PC-9 (cell line): ENCODE data around the gene MAGI1.

Experiments
- EZH2 ChIP-seq: fragments of 200-600 bp; sonication (generic); IDR thresholded peaks from 2 replicates; pipeline ENCODE4 v1.8.0; 2017; ENCODE audit warnings: antibody characterized with exemption, low read depth
- TF ChIP-seq, protein P1 (sequence below): fragments of 200-600 bp; sonication (generic); conservative IDR thresholded peaks from 2 replicates; pipeline ENCODE4 v1.6.1; 2017; ENCODE audit warnings: mixed run types, antibody characterized with exemption, mild to moderate bottlenecking, moderate library complexity

DNA sequence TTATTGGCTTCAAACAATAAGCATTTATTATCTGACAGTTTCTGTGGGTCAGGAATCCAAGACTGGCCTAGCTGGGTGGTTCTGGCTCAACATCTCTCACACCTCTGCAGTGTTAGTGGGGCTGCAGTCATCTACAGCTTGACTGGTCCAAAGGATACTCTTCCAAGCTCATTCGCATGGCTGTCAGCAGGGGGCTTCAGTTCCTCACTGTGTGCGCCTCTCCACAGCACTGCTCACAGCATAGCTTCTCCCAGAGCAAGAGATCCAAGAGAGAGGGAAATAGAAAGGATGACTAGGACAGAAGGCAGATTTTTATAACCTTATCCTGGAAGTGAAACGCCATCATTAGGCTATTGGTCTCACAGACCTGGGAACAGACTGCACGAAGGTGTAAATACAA lies 64.2 kb downstream of the MAGI1 start:
- TF ChIP-seq, protein P1, sequence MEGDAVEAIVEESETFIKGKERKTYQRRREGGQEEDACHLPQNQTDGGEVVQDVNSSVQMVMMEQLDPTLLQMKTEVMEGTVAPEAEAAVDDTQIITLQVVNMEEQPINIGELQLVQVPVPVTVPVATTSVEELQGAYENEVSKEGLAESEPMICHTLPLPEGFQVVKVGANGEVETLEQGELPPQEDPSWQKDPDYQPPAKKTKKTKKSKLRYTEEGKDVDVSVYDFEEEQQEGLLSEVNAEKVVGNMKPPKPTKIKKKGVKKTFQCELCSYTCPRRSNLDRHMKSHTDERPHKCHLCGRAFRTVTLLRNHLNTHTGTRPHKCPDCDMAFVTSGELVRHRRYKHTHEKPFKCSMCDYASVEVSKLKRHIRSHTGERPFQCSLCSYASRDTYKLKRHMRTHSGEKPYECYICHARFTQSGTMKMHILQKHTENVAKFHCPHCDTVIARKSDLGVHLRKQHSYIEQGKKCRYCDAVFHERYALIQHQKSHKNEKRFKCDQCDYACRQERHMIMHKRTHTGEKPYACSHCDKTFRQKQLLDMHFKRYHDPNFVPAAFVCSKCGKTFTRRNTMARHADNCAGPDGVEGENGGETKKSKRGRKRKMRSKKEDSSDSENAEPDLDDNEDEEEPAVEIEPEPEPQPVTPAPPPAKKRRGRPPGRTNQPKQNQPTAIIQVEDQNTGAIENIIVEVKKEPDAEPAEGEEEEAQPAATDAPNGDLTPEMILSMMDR = no peak
- TF ChIP-seq EZH2 = no peak
